ENCODE data around the gene GMPPB.

- TF ChIP-seq RAD21 (IDR thresholded peaks at IDR 0.05; ENCODE audit: low read depth) (peak; percentile 24; the same call in 1 of the 2 replicates), EP300 (IDR thresholded peaks at IDR 0.05; ENCODE audit: borderline replicate concordance) (no peak), TAF1 (IDR thresholded peaks at IDR 0.05; ENCODE audit: low read depth) (no peak), EGR1 (IDR thresholded peaks at IDR 0.05) (no peak), REST (IDR thresholded peaks at IDR 0.05; ENCODE audit: low read depth) (no peak), NFIC (IDR thresholded peaks at IDR 0.05) (no peak), CEBPB (IDR thresholded peaks at IDR 0.05) (no peak), FOXM1 (IDR thresholded peaks at IDR 0.05; ENCODE audit: borderline replicate concordance, low read depth) (no peak), CREB1 (IDR thresholded peaks at IDR 0.05; ENCODE audit: low read depth) (no peak)
- TF ChIP-seq, protein P1, sequence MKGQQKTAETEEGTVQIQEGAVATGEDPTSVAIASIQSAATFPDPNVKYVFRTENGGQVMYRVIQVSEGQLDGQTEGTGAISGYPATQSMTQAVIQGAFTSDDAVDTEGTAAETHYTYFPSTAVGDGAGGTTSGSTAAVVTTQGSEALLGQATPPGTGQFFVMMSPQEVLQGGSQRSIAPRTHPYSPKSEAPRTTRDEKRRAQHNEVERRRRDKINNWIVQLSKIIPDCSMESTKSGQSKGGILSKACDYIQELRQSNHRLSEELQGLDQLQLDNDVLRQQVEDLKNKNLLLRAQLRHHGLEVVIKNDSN (IDR thresholded peaks at IDR 0.05) = no peak
Observed at GRCh38 chr3:49719214-49719884, 4.4 kb downstream of the GMPPB start, which contains the start of gene AMIGO3.

Measured in Ishikawa (cell line).